Heart right ventricle (tissue), 16 donors: Measurements from ENCODE around the gene SGTB. TPM values are rescaled to one million over a fixed set of nuclear protein-coding genes. Genes with fewer than 3 reads are reported as not detected.

Experiments used
- ATAC-seq, 8 donors: fragments of 200-7000 bp; cut with Tn5 transposase; one replicate each; pipeline ENCODE4 v1.9.1; 2020; ENCODE audit warnings: mild to moderate bottlenecking in 8 of 8, moderate library complexity in 8 of 8, moderate number of reproducible peaks in 1 of 8
- DNase-seq, 2 donors: peaks; one replicate each; pipeline ENCODE4 v3.0.0-alpha.2; 2020
- H3K27ac ChIP-seq, 10 donors: fragments of 200-600 bp; sonication (generic) in 2 of 10; one replicate each; pipeline versions ENCODE4 v1.5.0 to v1.8.0; 2020 to 2022; ENCODE audit warnings: mild to moderate bottlenecking in 3 of 10
- H3K27me3 ChIP-seq, 7 donors: fragments of 200-600 bp; one replicate each; pipeline ENCODE4 v1.8.0; 2021 to 2022; ENCODE audit warnings: mild to moderate bottlenecking in 2 of 7
- H3K36me3 ChIP-seq, 9 donors: fragments of 200-600 bp; sonication (generic) in 1 of 9; one replicate each; pipeline versions ENCODE4 v1.5.0 to v1.8.0; 2020 to 2022; ENCODE audit warnings: mild to moderate bottlenecking in 2 of 9
- H3K4me1 ChIP-seq, 9 donors: fragments of 200-600 bp; sonication (generic) in 1 of 9; one replicate each; pipeline versions ENCODE4 v1.5.0 to v1.8.0; 2020 to 2022; ENCODE audit warnings: mild to moderate bottlenecking in 4 of 9
- H3K4me3 ChIP-seq, 10 donors: fragments of 200-600 bp; sonication (generic) in 2 of 10; one replicate each; pipeline versions ENCODE4 v1.5.0 to v1.8.0; 2020 to 2022; ENCODE audit warnings: mild to moderate bottlenecking in 7 of 10, moderate library complexity in 2 of 10
- H3K9me3 ChIP-seq, 11 donors: fragments of 200-600 bp in 10 of 11; sonication (generic) in 2 of 11; one replicate each; pipeline versions ENCODE4 v1.5.0 to v1.8.0; 2013 to 2022; ENCODE audit warnings: mild to moderate bottlenecking in 2 of 11, control low read depth in 1 of 11, moderate library complexity in 1 of 11
- CTCF ChIP-seq, 9 donors: fragments of 200-600 bp; sonication (generic) in 2 of 9; IDR thresholded peaks; one replicate each; pipeline versions ENCODE4 v1.5.0 to v1.8.0; 2021 to 2022; ENCODE audit warnings: antibody characterized with exemption in 9 of 9, mild to moderate bottlenecking in 5 of 9, moderate library complexity in 1 of 9
- WGBS, 2 donors: extraction: QIAGEN DNeasy Blood & Tissue Kit; methylation state at CpG; one replicate each; pipeline ENCODE4 v1.1.7; 2013; ENCODE audit warnings: inconsistent platforms in 1 of 2; 5-methylcytosine and 5-hydroxymethylcytosine counted together
- intact Hi-C, 10 donors: fragments of 100-400 bp; cut with DNase I; formaldehyde crosslinking; loops; one replicate each; pipeline versions ENCODE4 v1.11.1 to v1.14.2; 2022
- polyA plus RNA-seq, 2 donors: library from polyadenylated mRNA; stranded (reverse); fragments of 200-250 nt; gene quantifications; one replicate each; pipeline ENCODE4 v1.2.3, GENCODE V29; 2013
- total RNA-seq, 10 donors: library from RNA; stranded (reverse); fragmentation: NEBNext Ultra II Directional in 3 of 10; extraction: Animal tissue kit (Norgen Biotek cat#: 25700) in 3 of 10; gene quantifications; one replicate each; pipeline versions ENCODE4 v1.2.1 to v1.2.4, GENCODE V29; 2021 to 2023
- donor health status: Arrhythmogenic right ventricular cardiomyopathy.
- donor health status: ischemic (EF 13 %, LVEDD 7.1; RV severe dilation, severe dysfunction).
- donor health status: healthy with polysubstance abuse.
- donor health status: DM: no; HTN: yes; CAD: no.
- donor health status: DM: no; HTN: no; CAD: no.
- donor health status: ischemic (EF 25% LVEDD 6.9; RV normal size, moderate dysfunction).
- donor health status: ischemic (EF 25% LVEDD 5.7; RV mildly dilated, moderate dysfunction).
- donor health status: healthy.
- donor health status: DM: yes; HTN: yes; CAD: no.
- donor health status: Ischemic cardiomyopathy.
- donor health status: ischemic (EF 35%, LVEDD 5.7; RV mildly dilated, moderate dysfunction).
- donor health status: nonischemic (EF 11% LVEDD 7.7; RV severe dilation, severe dysfunction).
- donor health status: DM: yes; HTN: yes; CAD: no.
- donor health status: PGD.
- donor health status: ischemic (EF 29% LVEDD 5.4; RV normal size, mild dysfunction).
- donor health status: nonischemic (EF 23%, LVEDD 6.1; RV moderate dilation, normal function).

The SGTB gene
- total and polyA plus RNA-seq, 12 donors = 1.5 to 9.7 (median 6.1) TPM

DNA sequence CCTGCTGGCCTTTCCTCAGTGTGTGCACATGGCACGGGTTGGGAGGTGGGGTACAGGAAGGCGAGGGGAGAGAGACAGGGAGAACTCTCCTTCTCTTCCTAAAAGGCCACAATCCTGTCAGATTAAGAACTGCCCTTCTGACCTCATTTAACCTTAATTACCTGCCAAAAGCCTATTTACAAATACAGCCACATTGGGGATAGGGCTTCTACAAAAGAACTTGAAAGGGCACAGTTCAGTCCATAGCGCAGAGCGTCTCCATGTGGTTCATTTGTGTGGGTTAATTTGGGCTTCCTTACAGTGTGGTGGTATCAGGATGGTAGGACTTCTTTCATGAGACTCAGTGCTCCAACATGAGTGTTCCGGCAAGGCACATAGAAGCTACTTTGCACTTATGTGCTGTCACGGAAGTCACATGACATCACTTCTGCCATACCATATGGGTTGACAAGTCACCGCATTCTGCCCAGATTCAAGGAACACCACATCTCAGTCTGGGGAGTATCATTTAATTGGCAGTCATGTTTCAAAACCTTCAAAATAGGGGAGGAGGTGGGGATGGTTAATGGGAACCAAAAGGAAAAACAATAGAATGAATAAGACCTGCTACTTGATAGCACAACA, 46.9 kb upstream of the SGTB start:
- H3K27ac ChIP-seq = no peak overlapping the region

GRCh38 chr5:65767565-65767964, 45.7 kb upstream of the SGTB start:
- Histone ChIP-seq H3K9me3 (no peaks in the 10 kb centered on the region), H3K4me1 (no peaks in the 10 kb centered on the region), H3K27ac (no peak overlapping the region), H3K27me3 (no peaks in the 10 kb centered on the region), H3K4me3 (no peak overlapping the region), H3K36me3 (peaks cover 0 to 4% (median 0%) of the 10 kb centered on the region in 9 donors)
- no peak for ATAC-seq
- TF ChIP-seq CTCF (IDR thresholded peaks at IDR 0.05) = no peak
- intact Hi-C loops = no loop called here
- no peak for DNase-seq
- WGBS, 2 donors = 100% methylated on average over 1 of the region's 1 CpG

More for the DNA sequence above, 46.9 kb upstream of the SGTB start:
- intact Hi-C loops = no loop called here
- no peak overlapping the region for H3K4me3 ChIP-seq
- 97 to 98% methylated on average over 7 of the region's 7 CpGs for WGBS, 2 donors
- no peaks in the 10 kb centered on the region for H3K4me1 ChIP-seq
- H3K27me3 ChIP-seq = no peaks in the 10 kb centered on the region
- DNase-seq = no peak
- ATAC-seq = no peak
- no peaks in the 10 kb centered on the region for H3K9me3 ChIP-seq
- no peaks in the 10 kb centered on the region for H3K36me3 ChIP-seq
- no peak for TF ChIP-seq CTCF (IDR thresholded peaks at IDR 0.05)

DNA sequence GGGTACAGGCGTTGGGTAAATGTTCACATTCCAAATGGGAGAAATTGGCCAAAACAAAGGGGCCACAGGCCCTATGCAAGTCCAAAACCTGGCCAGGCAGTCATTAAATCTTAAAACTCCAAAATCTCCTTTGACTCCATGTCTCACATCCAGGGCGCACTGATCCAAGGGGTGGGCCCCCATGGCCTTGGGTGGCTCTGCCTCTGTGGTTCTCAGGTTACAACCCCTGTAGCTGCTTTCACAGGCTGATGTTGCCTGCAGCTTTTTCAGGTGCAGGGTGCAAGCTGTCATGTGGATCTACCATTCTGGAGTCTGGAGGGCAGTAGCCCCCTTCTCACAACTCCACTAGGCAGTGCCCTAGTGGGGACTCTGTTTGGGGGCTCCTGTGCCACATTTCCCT, 44.9 kb upstream of the SGTB start:
- H3K4me3 ChIP-seq = no peak overlapping the region
- ATAC-seq = no peak
- no peaks in the 10 kb centered on the region for H3K4me1 ChIP-seq
- DNase-seq = no peak
- 99 to 100% methylated on average over 2 of the region's 2 CpGs for WGBS, 2 donors
- no peaks in the 10 kb centered on the region for H3K9me3 ChIP-seq
- no peak for TF ChIP-seq CTCF (IDR thresholded peaks at IDR 0.05)
- H3K27me3 ChIP-seq = no peaks in the 10 kb centered on the region
- H3K36me3 ChIP-seq = peaks cover 0 to 4% (median 0%) of the 10 kb centered on the region in 9 donors
- no peak overlapping the region for H3K27ac ChIP-seq
- intact Hi-C loops = no loop called here

DNA sequence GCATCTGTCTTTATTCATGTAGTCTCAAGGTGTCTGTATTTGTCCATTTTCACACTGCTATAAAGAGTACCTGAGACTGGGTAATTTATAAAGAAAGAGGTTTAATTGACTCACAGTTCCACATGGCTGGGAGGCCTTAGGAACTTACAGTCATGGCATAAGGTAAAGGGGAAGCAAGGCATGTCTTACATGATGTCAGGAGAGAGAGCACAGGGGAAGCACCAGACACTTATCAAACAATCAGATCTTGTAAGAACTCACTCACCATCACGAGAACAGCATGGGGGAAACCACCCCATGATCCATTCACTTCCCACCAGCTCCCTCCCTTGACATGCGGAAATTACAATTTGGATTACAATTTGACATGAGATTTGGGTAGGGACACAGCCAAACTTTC, 44.3 kb upstream of the SGTB start:
- no peaks in the 10 kb centered on the region for H3K9me3 ChIP-seq
- no peak overlapping the region for H3K27ac ChIP-seq
- no peak overlapping the region for H3K4me3 ChIP-seq
- no peaks in the 10 kb centered on the region for H3K27me3 ChIP-seq
- H3K36me3 ChIP-seq = peaks cover 0 to 4% (median 0%) of the 10 kb centered on the region in 9 donors
- peaks cover 0 to 4% (median 3%) of the 10 kb centered on the region in 9 donors for H3K4me1 ChIP-seq
- no peak for DNase-seq
- intact Hi-C loops = no loop called here
- ATAC-seq = no peak
- 70 to 90% methylated on average over 2 of the region's 2 CpGs for WGBS, 2 donors
- no peak for TF ChIP-seq CTCF (IDR thresholded peaks at IDR 0.05)
